GM12878 (cell line): ENCODE measurements around the gene NSL1. TPM values are rescaled to one million over a fixed set of nuclear protein-coding genes. Genes with fewer than 3 reads are reported as not detected.

Source experiments
- ASH2L ChIP-seq: fragments of 300-600, 200-600 bp; sonication (generic); IDR thresholded peaks from 2 replicates; pipeline ENCODE4 v1.6.1; 2017; ENCODE audit warnings: low read depth, mild to moderate bottlenecking, borderline replicate concordance
- ATF3 ChIP-seq: IDR thresholded peaks from 2 replicates; pipeline ENCODE4 v1.6.1; 2011; ENCODE audit warnings: low read depth, mild to moderate bottlenecking, low read length, moderate library complexity, borderline replicate concordance; ENCODE audit errors: extremely low read depth
- BACH1 ChIP-seq: fragments of 450-650 bp; IDR thresholded peaks from 2 replicates; pipeline ENCODE4 v1.6.1; 2017; ENCODE audit warnings: mild to moderate bottlenecking, borderline replicate concordance
- BRCA1 ChIP-seq: IDR thresholded peaks from 2 replicates; pipeline ENCODE4 v1.6.1; 2011; ENCODE audit warnings: low read depth, low read length, improper control_type of control experiment
- CEBPB ChIP-seq, 2 experiments: fragments of 150-350 bp in 1 of 2; IDR thresholded peaks; 2 replicates each; pipeline ENCODE4 v1.6.1; 2012 to 2014; ENCODE audit warnings: low read depth in 2 of 2, low read length in 2 of 2, borderline replicate concordance in 1 of 2, inconsistent platforms in 1 of 2
- CHD2 ChIP-seq: IDR thresholded peaks from 2 replicates; pipeline ENCODE4 v1.6.1; 2011; ENCODE audit warnings: low read depth, low read length, improper control_type of control experiment, borderline replicate concordance
- CHD4 ChIP-seq: fragments of 200-600 bp; sonication (generic); IDR thresholded peaks from 2 replicates; pipeline ENCODE4 v1.6.1; 2016; ENCODE audit warnings: mild to moderate bottlenecking
- ELK1 ChIP-seq: IDR thresholded peaks from 2 replicates; pipeline ENCODE4 v1.6.1; 2012; ENCODE audit warnings: low read depth, low read length, improper control_type of control experiment
- EP300 ChIP-seq, 2 experiments: fragments of 150-350 bp in 1 of 2; IDR thresholded peaks; 2 replicates each; pipeline ENCODE4 v1.6.1; 2011 to 2012; ENCODE audit warnings: low read depth in 2 of 2, low read length in 2 of 2, borderline replicate concordance in 1 of 2, improper control_type of control experiment in 1 of 2, inconsistent platforms in 1 of 2; ENCODE audit not compliant: control insufficient read depth in 1 of 2
- HDAC2 ChIP-seq: fragments of 200-600 bp; sonication (generic); IDR thresholded peaks from 2 replicates; pipeline ENCODE4 v1.6.1; 2017
- HDGF ChIP-seq: fragments of 450-650 bp; IDR thresholded peaks from 2 replicates; pipeline ENCODE4 v1.6.1; 2016; ENCODE audit warnings: antibody characterized with exemption
- IKZF1 ChIP-seq: fragments of 450-650 bp; conservative IDR thresholded peaks from 2 replicates; pipeline ENCODE4 v1.6.1; 2017; ENCODE audit warnings: antibody characterized with exemption, mild to moderate bottlenecking
- IRF5 ChIP-seq: fragments of 450-650 bp; IDR thresholded peaks from 2 replicates; pipeline ENCODE4 v1.6.1; 2017; ENCODE audit warnings: borderline replicate concordance
- KAT2A ChIP-seq: conservative IDR thresholded peaks from 2 replicates; pipeline ENCODE4 v1.6.1; 2011; ENCODE audit warnings: low read depth, low read length; ENCODE audit not compliant: control insufficient read depth
- MEF2A ChIP-seq: IDR thresholded peaks from 2 replicates; pipeline ENCODE4 v1.6.1; 2011; ENCODE audit warnings: low read depth, mild to moderate bottlenecking, low read length, moderate library complexity; ENCODE audit not compliant: insufficient read depth
- NFIC ChIP-seq: IDR thresholded peaks from 2 replicates; pipeline ENCODE4 v1.6.1; 2012; ENCODE audit warnings: low read depth, mild to moderate bottlenecking, inconsistent platforms, low read length, moderate library complexity
- PKNOX1 ChIP-seq: fragments of 450-650 bp; IDR thresholded peaks from 2 replicates; pipeline ENCODE4 v1.6.1; 2016; ENCODE audit warnings: mild to moderate bottlenecking
- RAD21 ChIP-seq: IDR thresholded peaks from 2 replicates; pipeline ENCODE4 v1.6.1; 2011; ENCODE audit warnings: mild to moderate bottlenecking, low read depth, low read length, moderate library complexity; ENCODE audit not compliant: insufficient read depth
- RBBP5 ChIP-seq: fragments of 200-600 bp; sonication (generic); conservative IDR thresholded peaks from 2 replicates; pipeline ENCODE4 v1.6.1; 2016
- RCOR1 ChIP-seq: conservative IDR thresholded peaks from 2 replicates; pipeline ENCODE4 v1.6.1; 2012; ENCODE audit warnings: low read depth, low read length, improper control_type of control experiment
- RELA ChIP-seq: fragments of 450-650 bp; IDR thresholded peaks from 2 replicates; pipeline ENCODE4 v1.8.0; 2014; ENCODE audit warnings: borderline replicate concordance; ENCODE audit not compliant: partially characterized antibody
- RELB ChIP-seq: fragments of 450-650 bp; IDR thresholded peaks from 2 replicates; pipeline ENCODE4 v1.6.1; 2017; ENCODE audit warnings: low read depth, mild to moderate bottlenecking, moderate library complexity
- SPI1 ChIP-seq: IDR thresholded peaks from 2 replicates; pipeline ENCODE4 v1.6.1; 2011; ENCODE audit warnings: low read depth, mild to moderate bottlenecking, low read length, moderate library complexity, borderline replicate concordance; ENCODE audit not compliant: insufficient read depth
- TBL1XR1 ChIP-seq: IDR thresholded peaks from 2 replicates; pipeline ENCODE4 v1.6.1; 2012; ENCODE audit warnings: low read depth, low read length, improper control_type of control experiment
- WRNIP1 ChIP-seq: IDR thresholded peaks from 2 replicates; pipeline ENCODE4 v1.6.1; 2011; ENCODE audit warnings: low read depth, low read length, improper control_type of control experiment, borderline replicate concordance
- polyA plus RNA-seq, 11 experiments: library from polyadenylated mRNA; depleted of rRNA in 4 of 11; unstranded in 6 of 11; stranded (reverse) in 5 of 11; fragments of >200 nt; fragmentation: Nextera tagmentation in 4 of 11; fragmentation: Illumina TruSeq in 1 of 11; extraction: Ambion mirVana in 4 of 11; extraction: Trizol in 1 of 11; gene quantifications; 1 replicate in 1 of 11; 2 replicates in 10 of 11; pipeline versions ENCODE4 v1.2.1 to v1.2.3, GENCODE V29; 2011 to 2016; ENCODE audit warnings: inconsistent platforms in 2 of 11, missing spikeins in 2 of 11, low read depth in 1 of 11
- total RNA-seq, 4 experiments: library from RNA; depleted of rRNA in 3 of 4; stranded (reverse); fragments of >200 nt in 3 of 4; fragmentation: Illumina TruSeq in 1 of 4; extraction: Trizol in 1 of 4; gene quantifications; 2 replicates each; pipeline versions ENCODE4 v1.2.1 to v1.2.3, GENCODE V29; 2013 to 2021

The NSL1 gene
- total and polyA plus RNA-seq, 10 of the 15 experiments (the other 5 are each of a cell fraction or from before 2014, with no cell fraction given), result 36.7 to 74.2 (median 46.4) TPM

- TF ChIP-seq ATF3 (no peak), ELK1 (no peak), CHD4 (no peak), NFIC (peak; percentile 82), ASH2L (no peak), EP300 (IDR thresholded peaks at IDR 0.05; ENCODE audit: borderline replicate concordance in 1 of 2, control insufficient read depth in 1 of 2, low read depth in 2 of 2, low read length in 2 of 2) (peak in 1 of 2 experiments; percentile 52; a peak in 1 of 4 replicates), SPI1 (peak; percentile 91), RELA (no peak), BACH1 (no peak; the same call in 1 of the 2 replicates), BRCA1 (no peak), MEF2A (0 out of 2 replicates have a peak, but pooled peaks have one; percentile 41), HDAC2 (no peak), CEBPB (IDR thresholded peaks at IDR 0.05; ENCODE audit: borderline replicate concordance in 1 of 2, low read depth in 2 of 2, low read length in 2 of 2) (peak; percentile 78; a peak in 1 of 4 replicates), WRNIP1 (no peak), IKZF1 (peak; percentile 95), KAT2A (no peak), RELB (no peak), RCOR1 (no peak), CHD2 (no peak), RBBP5 (no peak), HDGF (no peak), IRF5 (no peak), RAD21 (no peak), PKNOX1 (no peak), TBL1XR1 (peak; percentile 72)
Observed at GRCh38 chr1:212683357-212683722, 108.2 kb downstream of the NSL1 start (continued).
